22Rv1 (cell line): ENCODE results near the gene SPATC1L.

Source experiments
- CTCF ChIP-seq: fragments of 450-650 bp; IDR thresholded peaks from 2 replicates; pipeline ENCODE4 v1.5.1; 2017; ENCODE audit warnings: mild to moderate bottlenecking
- ZFX ChIP-seq: fragments of 450-650 bp; IDR thresholded peaks from 2 replicates; pipeline ENCODE4 v1.6.1; 2017; ENCODE audit warnings: antibody characterized with exemption, borderline replicate concordance

DNA sequence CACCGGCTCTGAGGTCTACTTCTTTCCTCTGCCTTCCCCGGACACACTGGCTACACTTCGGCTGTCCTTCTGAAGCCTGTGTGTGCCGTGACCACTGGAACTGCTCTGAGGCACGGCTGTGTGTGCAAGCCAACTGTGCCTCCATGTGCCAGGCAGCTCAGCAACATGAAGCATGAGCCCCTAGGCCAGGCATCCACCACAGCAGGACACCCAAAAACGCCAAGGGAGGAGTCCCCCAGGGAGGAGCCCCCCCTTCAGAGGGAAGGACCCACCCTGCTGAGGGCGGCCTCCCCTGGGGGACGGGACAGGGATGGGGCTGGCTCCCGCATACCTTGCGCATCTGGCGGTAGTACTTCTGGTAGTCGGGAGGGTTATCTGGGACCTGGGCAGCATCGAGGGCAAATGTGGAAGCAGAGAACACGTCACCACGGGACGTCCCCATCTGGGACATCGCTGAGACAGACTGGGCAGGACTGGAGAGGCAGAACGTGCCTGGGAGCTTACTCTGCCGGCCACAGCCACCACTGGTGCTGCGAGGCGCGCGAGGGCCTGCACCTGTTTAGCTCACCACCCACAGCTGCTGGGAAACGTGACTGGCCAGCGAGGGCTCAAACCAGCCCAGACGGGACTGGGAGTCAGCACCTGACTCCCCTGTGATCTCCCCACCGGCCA, 23.8 kb upstream of the SPATC1L start:
- TF ChIP-seq CTCF, result no peak
- TF ChIP-seq ZFX, result no peak
